Fibroblast of villous mesenchyme (primary cell): ENCODE data around the gene EOLA2. TPM values are rescaled to one million over a fixed set of nuclear protein-coding genes. Genes with fewer than 3 reads are reported as not detected.
A peak's percentile ranks its signal among the peaks of the same experiment; 100 is the strongest.
"Not testable (repeated sequence)": the region's sequence is repeated elsewhere in the genome, so short reads cannot be mapped to it uniquely, and the experiment has no call there.

Experiments
- DNase-seq: peaks from one replicate; pipeline ENCODE4 v3.0.0-alpha.2; 2010; ENCODE audit warnings: low read depth
- H3K4me3 ChIP-seq: 2 replicates; pipeline ENCODE4 v1.5.1; 2011; ENCODE audit warnings: low read depth, mild to moderate bottlenecking, low read length
- total RNA-seq: library from RNA; depleted of rRNA; stranded (reverse); fragments of >200 nt; gene quantifications from 2 replicates; pipeline ENCODE4 v1.2.3, GENCODE V29; 2012
- TF ChIP-seq, protein P1 (sequence below): IDR thresholded peaks from 2 replicates; pipeline ENCODE4 v1.5.1; 2012; ENCODE audit warnings: low read depth, mild to moderate bottlenecking, low read length; ENCODE audit not compliant: insufficient read depth

The EOLA2 gene
- total RNA-seq, 1 donor, result 16.4 TPM

DNA sequence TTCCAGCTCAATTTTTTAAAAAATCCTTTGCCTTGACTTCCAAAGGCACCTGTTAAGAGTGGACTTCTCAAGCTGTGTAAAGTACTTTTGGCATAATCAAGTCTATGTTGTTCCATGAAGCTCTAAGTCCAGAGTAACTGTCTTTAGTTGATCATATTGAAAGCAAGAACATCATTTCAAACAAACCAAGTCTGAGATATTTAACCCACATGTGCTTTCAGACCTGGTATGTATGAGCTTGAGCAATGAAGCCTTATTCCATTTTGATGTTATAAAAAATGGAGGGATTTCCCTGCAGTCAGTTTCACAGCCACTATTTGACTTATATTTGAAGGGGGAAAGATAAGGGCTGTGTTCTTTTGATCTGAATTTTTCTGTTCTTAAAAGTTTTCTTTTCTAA is 23.7 kb upstream of the EOLA2 start:
- no peak for DNase-seq
- TF ChIP-seq, protein P1, sequence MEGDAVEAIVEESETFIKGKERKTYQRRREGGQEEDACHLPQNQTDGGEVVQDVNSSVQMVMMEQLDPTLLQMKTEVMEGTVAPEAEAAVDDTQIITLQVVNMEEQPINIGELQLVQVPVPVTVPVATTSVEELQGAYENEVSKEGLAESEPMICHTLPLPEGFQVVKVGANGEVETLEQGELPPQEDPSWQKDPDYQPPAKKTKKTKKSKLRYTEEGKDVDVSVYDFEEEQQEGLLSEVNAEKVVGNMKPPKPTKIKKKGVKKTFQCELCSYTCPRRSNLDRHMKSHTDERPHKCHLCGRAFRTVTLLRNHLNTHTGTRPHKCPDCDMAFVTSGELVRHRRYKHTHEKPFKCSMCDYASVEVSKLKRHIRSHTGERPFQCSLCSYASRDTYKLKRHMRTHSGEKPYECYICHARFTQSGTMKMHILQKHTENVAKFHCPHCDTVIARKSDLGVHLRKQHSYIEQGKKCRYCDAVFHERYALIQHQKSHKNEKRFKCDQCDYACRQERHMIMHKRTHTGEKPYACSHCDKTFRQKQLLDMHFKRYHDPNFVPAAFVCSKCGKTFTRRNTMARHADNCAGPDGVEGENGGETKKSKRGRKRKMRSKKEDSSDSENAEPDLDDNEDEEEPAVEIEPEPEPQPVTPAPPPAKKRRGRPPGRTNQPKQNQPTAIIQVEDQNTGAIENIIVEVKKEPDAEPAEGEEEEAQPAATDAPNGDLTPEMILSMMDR, result no peak

DNA sequence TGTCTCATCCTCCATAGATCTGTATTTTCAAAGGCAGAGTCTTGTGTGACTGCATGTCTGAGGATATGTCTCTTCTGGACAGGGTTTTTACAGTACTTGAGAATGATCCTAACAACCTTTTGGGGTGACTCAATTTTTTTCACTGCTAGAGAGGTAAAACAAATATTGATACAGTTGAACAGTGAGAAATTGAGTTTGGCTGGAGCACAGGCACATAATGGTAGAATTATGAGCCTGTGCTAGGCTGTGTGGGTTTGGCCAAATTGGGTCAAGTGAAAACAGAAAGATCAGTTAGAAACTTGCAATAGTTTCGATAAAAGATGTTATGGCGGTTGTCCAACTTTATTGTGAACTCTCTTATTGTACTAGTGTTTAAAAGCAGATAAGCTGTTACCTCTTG is 23.3 kb upstream of the EOLA2 start:
- no peak overlapping the region for H3K4me3 ChIP-seq
- TF ChIP-seq, protein P1, result no peak
- no peak for DNase-seq

More for the DNA sequence above, 23.7 kb upstream of the EOLA2 start:
- H3K4me3 ChIP-seq, result no peak overlapping the region

DNA sequence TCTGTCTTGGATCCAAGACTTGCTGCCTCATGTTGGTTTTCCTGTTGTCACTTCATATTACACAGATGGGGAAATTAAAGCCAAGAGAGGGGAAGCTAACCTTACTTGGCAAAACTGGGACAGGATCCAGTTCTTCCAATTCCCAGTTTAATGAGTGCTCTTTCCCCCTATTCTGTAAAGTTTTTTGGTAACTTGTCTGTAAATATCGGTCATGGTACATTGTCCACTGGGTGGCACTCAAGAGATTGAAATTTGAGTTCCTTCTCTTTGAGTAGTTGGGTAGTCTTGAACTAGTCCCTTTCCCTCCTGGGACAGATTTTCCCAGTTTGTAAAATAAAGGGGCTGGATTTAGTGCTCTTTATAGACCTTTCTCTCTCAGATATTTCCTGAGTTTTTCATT is 12.4 kb upstream of the EOLA2 start:
- TF ChIP-seq, protein P1, result peak; percentile 51
- H3K4me3 ChIP-seq, result no peak overlapping the region
- DNase-seq, result peak; percentile 62

DNA sequence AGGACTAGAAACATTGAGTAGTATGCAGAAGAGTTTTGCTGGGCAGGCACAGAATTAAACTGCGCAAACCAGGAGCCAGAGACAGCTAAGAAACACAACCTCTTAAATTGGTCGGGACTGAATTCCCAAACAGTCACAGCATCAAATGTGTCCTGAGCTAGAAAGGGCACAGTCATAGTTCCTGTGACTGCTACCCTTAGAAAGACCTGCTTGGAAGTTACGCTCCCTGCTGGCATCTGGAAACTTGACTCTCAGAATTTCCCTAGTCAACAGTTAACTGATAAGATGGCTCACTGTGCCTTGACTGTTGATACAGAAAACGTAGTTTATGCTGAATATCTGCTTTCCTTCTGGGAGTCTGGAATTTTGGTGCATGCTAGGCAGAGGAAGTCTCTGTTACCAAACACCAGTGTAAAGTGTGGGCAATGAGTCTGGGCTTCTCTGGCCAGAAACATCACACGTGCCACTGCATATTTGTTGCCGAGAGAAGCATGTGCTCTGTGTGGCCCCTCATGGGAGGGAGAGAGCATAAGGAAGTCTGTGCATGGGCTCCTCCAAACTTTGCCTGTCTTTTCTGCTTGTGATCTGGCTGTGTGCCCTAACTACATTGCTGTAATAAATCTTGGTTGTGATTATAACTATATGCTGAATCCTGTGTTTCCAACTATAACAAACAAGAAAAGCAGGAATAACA is 11.6 kb upstream of the EOLA2 start:
- H3K4me3 ChIP-seq, result no peak overlapping the region
- TF ChIP-seq, protein P1, result no peak
- no peak for DNase-seq

DNA sequence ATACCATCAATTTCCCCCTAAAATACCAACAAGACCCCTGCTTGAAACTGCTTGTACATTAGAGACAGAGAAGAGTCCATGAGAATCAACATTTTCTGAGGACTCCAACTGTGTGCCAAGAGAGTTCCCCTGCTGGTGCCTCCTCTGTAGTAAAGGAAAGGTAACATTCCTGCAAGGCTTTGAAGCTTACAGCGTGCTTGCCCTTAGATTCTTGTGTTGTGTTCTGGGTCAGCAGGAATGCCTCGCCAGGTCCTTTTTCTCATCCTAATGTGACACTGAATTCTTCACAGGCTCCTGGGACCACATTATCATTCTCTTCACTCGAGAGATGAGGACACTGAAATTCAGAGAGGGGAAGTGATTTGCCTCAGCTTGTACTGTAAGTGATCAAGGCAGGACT is 9.7 kb upstream of the EOLA2 start:
- H3K4me3 ChIP-seq, result no peak overlapping the region
- TF ChIP-seq, protein P1, result no peak
- no peak for DNase-seq

DNA sequence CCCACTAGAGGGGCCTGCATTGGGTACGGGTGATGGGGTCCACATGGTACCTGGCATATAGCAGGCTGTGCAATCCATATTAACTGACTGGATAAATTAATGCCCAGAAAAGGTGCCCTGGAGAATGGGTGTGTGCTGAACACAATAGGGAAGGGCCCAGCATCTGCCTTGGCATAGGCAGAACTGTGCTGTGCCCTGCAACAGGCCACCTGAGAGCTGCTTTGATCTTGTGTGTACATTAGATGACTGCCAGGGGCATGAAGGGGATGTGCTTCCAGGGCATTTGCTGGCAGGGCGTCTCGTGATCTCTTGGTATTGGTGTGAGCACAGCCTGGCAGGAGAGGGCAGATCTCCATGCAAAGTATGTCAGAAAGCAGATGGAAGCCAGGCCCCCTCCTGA is 8.6 kb upstream of the EOLA2 start:
- not testable (repeated sequence) for H3K4me3 ChIP-seq, DNase-seq

DNA sequence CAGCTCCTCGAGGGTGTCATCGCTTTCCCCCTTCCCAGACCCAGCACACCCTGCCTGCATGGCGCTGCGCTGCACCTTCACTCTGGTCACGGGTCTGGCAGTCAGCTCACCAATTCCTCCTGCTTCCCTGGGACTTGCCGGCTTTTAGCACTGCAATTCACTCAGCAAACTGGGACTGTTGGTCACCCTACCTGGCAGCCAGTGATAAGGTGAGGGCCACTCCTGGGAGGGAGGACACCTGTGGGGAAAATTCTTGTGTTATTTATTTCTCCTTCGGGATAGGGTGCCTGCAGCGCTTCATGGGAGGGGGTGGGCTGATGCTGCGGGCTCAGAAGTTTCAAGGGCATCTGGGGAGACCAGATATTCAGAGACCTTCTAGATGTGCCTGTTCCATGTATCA is 7.5 kb upstream of the EOLA2 start:
- not testable (repeated sequence) for H3K4me3 ChIP-seq, DNase-seq

DNA sequence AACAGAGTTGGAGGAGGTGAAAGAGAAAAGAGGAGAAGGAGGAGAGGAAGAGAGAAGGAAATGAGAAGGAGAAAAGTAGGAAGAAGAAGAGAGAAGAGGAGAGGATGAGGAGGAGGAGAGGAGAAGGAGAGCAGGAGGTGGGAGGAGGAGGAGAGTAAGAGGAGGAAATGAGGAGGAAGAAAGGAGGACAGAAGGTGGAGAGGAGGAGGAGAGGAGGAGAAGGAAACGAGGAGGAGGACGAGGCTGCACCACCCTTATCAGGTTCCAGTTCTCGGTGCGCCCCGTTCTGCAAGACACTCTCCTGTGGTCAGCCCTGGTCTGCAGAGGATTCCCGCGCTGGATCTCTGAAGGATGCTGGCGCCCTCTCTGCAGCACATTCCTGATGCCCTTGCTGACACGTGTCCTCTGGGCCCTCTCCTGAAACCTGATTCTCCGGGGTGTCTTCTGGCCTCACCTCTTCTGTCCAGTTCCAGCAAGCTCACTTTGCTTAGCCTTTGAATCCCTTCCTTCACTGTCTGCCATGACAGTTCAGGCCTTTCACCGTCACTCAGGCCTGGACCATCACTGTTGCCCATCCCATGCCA is 6.9 kb upstream of the EOLA2 start:
- not testable (repeated sequence) for DNase-seq, H3K4me3 ChIP-seq
